ENCODE data around the gene PREX1.

The PREX1 gene

DNA sequence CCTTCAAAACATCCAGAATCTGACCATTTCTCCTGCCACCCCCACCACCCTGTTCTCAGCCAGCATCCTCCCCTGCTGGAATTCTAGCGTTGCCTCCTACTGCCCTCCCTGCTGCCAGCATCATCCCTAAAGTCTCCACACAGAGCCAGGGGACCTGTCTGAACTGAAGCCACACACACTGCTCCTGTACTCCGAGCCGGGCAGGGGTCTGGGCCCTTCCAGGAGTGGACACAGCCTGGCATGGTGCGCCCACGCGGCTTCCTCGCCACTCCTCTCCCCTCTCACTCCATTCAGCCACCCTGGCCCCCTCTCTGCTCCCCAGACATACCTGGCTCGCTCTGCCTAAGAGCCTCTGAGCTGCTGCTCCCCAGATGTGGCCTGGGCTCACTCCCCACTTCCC lies 155.5 kb downstream of the PREX1 start:
- Histone ChIP-seq H3K9me3 (ENCODE audit: insufficient read depth, low read depth, low read length) (no peaks in the 10 kb centered on the region), H3K27ac (ENCODE audit: low read length) (no peak overlapping the region), H3K9ac (ENCODE audit: low read depth, low read length) (no peak overlapping the region), H3K27me3 (ENCODE audit: insufficient read depth, low read length) (no peaks in the 10 kb centered on the region), H3K4me1 (ENCODE audit: insufficient read depth, low read length) (no peaks in the 10 kb centered on the region), H3K4me3 (ENCODE audit: low read length) (no peak overlapping the region), H3K36me3 (ENCODE audit: insufficient read depth, low read depth, low read length) (no peaks in the 10 kb centered on the region)

- Histone ChIP-seq H3K27me3 (ENCODE audit: insufficient read depth, low read length) (no peaks in the 10 kb centered on the region), H3K4me1 (ENCODE audit: insufficient read depth, low read length) (no peaks in the 10 kb centered on the region), H3K9ac (ENCODE audit: low read depth, low read length) (no peak overlapping the region), H3K9me3 (ENCODE audit: insufficient read depth, low read depth, low read length) (no peaks in the 10 kb centered on the region), H3K27ac (ENCODE audit: low read length) (no peak overlapping the region), H3K36me3 (ENCODE audit: insufficient read depth, low read depth, low read length) (no peaks in the 10 kb centered on the region), H3K4me3 (ENCODE audit: low read length) (no peak overlapping the region)
Measured at GRCh38 chr20:48671141-48671540, 156.7 kb downstream of the PREX1 start.

GRCh38 chr20:48669946-48670605 lies 157.7 kb downstream of the PREX1 start:
- H3K9me3 ChIP-seq (ENCODE audit: insufficient read depth, low read depth, low read length), result 0 out of 2 replicates have a peak, but pooled peaks cover 4% of the 10 kb centered on the region
- H3K27ac ChIP-seq (ENCODE audit: low read length), result no peak overlapping the region

GRCh38 chr20:48668451-48668946 lies 159.3 kb downstream of the PREX1 start:
- Histone ChIP-seq H3K4me3 (ENCODE audit: low read length) (no peak overlapping the region), H3K9me3 (ENCODE audit: insufficient read depth, low read depth, low read length) (0 out of 2 replicates have a peak, but pooled peaks cover 4% of the 10 kb centered on the region), H3K27ac (ENCODE audit: low read length) (no peak overlapping the region), H3K4me1 (ENCODE audit: insufficient read depth, low read length) (no peaks in the 10 kb centered on the region), H3K36me3 (ENCODE audit: insufficient read depth, low read depth, low read length) (0 out of 2 replicates have a peak, but pooled peaks cover 5% of the 10 kb centered on the region), H3K9ac (ENCODE audit: low read depth, low read length) (no peak overlapping the region), H3K27me3 (ENCODE audit: insufficient read depth, low read length) (no peaks in the 10 kb centered on the region)

More at GRCh38 chr20:48669946-48670605, 157.7 kb downstream of the PREX1 start:
- no peaks in the 10 kb centered on the region for H3K4me1 ChIP-seq (ENCODE audit: insufficient read depth, low read length)
- 0 out of 2 replicates have a peak, but pooled peaks cover 5% of the 10 kb centered on the region for H3K36me3 ChIP-seq (ENCODE audit: insufficient read depth, low read depth, low read length)
- H3K4me3 ChIP-seq (ENCODE audit: low read length), result no peak overlapping the region
- H3K27me3 ChIP-seq (ENCODE audit: insufficient read depth, low read length), result no peaks in the 10 kb centered on the region
- H3K9ac ChIP-seq (ENCODE audit: low read depth, low read length), result no peak overlapping the region

DNA sequence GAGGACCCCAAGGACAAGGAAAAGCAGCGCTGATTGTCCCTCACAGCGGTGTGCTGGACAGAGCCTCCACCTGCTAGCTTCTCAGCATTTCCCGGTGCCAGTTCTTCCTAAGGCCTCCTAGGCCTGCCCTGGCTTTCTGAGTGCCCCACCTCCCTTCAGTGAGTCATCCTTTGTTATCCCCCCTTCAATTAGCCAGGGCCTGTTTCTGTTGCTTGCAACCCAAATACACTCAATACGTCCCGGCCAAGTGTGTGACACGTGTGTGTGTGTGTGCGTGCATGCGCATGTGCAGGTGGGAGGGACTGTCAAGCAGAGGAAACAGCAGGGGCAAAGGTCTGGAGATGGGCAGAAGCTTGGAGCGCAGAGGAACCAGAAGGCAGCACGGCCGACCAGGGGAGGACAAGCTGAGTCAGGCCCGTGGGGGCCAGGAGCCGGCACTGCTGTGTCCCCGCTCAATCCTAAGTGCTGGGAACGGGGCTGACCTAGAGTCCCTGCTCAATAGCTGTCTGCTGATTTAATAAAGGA lies 159.8 kb downstream of the PREX1 start:
- Histone ChIP-seq H3K4me3 (ENCODE audit: low read length) (no peak overlapping the region), H3K27ac (ENCODE audit: low read length) (no peak overlapping the region), H3K4me1 (ENCODE audit: insufficient read depth, low read length) (no peaks in the 10 kb centered on the region), H3K36me3 (ENCODE audit: insufficient read depth, low read depth, low read length) (0 out of 2 replicates have a peak, but pooled peaks cover 5% of the 10 kb centered on the region), H3K9ac (ENCODE audit: low read depth, low read length) (no peak overlapping the region), H3K9me3 (ENCODE audit: insufficient read depth, low read depth, low read length) (0 out of 2 replicates have a peak, but pooled peaks cover 4% of the 10 kb centered on the region), H3K27me3 (ENCODE audit: insufficient read depth, low read length) (no peaks in the 10 kb centered on the region)

GRCh38 chr20:48667481-48667880 lies 160.3 kb downstream of the PREX1 start:
- Histone ChIP-seq H3K4me1 (ENCODE audit: insufficient read depth, low read length) (no peaks in the 10 kb centered on the region), H3K4me3 (ENCODE audit: low read length) (no peak overlapping the region)

GRCh38 chr20:48665785-48666184 lies 162.0 kb downstream of the PREX1 start:
- Histone ChIP-seq H3K9ac (ENCODE audit: low read depth, low read length) (no peak overlapping the region), H3K27ac (ENCODE audit: low read length) (no peak overlapping the region), H3K27me3 (ENCODE audit: insufficient read depth, low read length) (no peaks in the 10 kb centered on the region), H3K4me3 (ENCODE audit: low read length) (no peak overlapping the region), H3K36me3 (ENCODE audit: insufficient read depth, low read depth, low read length) (0 out of 2 replicates have a peak, but pooled peaks cover 5% of the 10 kb centered on the region), H3K4me1 (ENCODE audit: insufficient read depth, low read length) (no peaks in the 10 kb centered on the region), H3K9me3 (ENCODE audit: insufficient read depth, low read depth, low read length) (0 out of 2 replicates have a peak, but pooled peaks cover 4% of the 10 kb centered on the region)

More at GRCh38 chr20:48667481-48667880, 160.3 kb downstream of the PREX1 start:
- Histone ChIP-seq H3K9me3 (ENCODE audit: insufficient read depth, low read depth, low read length) (0 out of 2 replicates have a peak, but pooled peaks cover 4% of the 10 kb centered on the region), H3K27me3 (ENCODE audit: insufficient read depth, low read length) (no peaks in the 10 kb centered on the region), H3K9ac (ENCODE audit: low read depth, low read length) (no peak overlapping the region), H3K27ac (ENCODE audit: low read length) (no peak overlapping the region), H3K36me3 (ENCODE audit: insufficient read depth, low read depth, low read length) (0 out of 2 replicates have a peak, but pooled peaks cover 5% of the 10 kb centered on the region)

DNA sequence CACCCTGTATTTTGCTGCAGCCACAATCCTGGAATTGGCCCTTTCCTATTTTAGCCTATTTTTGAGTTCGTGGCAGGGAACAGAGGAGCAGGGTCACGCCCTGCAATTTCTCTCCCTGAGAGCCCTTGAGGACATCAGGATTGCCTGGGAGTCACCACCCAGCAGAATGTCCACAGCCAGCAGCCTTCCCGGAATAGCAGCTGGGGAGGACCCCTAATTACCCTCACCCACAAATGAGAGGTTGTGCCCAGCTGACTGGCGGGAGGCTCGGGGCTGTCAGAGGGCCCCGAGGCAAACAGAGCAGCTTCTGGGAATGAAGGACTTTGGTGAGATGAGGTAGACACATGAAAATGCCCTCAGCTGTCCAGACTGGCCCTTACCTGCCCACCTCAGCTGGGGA lies 165.1 kb downstream of the PREX1 start:
- H3K4me3 ChIP-seq (ENCODE audit: low read length), result no peak overlapping the region
- 0 out of 2 replicates have a peak, but pooled peaks cover 5% of the 10 kb centered on the region for H3K36me3 ChIP-seq (ENCODE audit: insufficient read depth, low read depth, low read length)
- no peaks in the 10 kb centered on the region for H3K27me3 ChIP-seq (ENCODE audit: insufficient read depth, low read length)
- 0 out of 2 replicates have a peak, but pooled peaks cover 4% of the 10 kb centered on the region for H3K9me3 ChIP-seq (ENCODE audit: insufficient read depth, low read depth, low read length)
- H3K4me1 ChIP-seq (ENCODE audit: insufficient read depth, low read length), result no peaks in the 10 kb centered on the region
- H3K27ac ChIP-seq (ENCODE audit: low read length), result no peak overlapping the region
- no peak overlapping the region for H3K9ac ChIP-seq (ENCODE audit: low read depth, low read length)

- H3K36me3 ChIP-seq (ENCODE audit: insufficient read depth, low read depth, low read length), result 0 out of 2 replicates have a peak, but pooled peaks cover 5% of the 10 kb centered on the region
- H3K27me3 ChIP-seq (ENCODE audit: insufficient read depth, low read length), result no peaks in the 10 kb centered on the region
- no peak overlapping the region for H3K4me3 ChIP-seq (ENCODE audit: low read length)
- no peaks in the 10 kb centered on the region for H3K4me1 ChIP-seq (ENCODE audit: insufficient read depth, low read length)
- H3K9ac ChIP-seq (ENCODE audit: low read depth, low read length), result no peak overlapping the region
- H3K9me3 ChIP-seq (ENCODE audit: insufficient read depth, low read depth, low read length), result 0 out of 2 replicates have a peak, but pooled peaks cover 4% of the 10 kb centered on the region
- H3K27ac ChIP-seq (ENCODE audit: low read length), result no peak overlapping the region
Measured at GRCh38 chr20:48661575-48662455, 166.0 kb downstream of the PREX1 start.

- H3K9me3 ChIP-seq (ENCODE audit: insufficient read depth, low read depth, low read length), result 0 out of 2 replicates have a peak, but pooled peaks cover 4% of the 10 kb centered on the region
- H3K9ac ChIP-seq (ENCODE audit: low read depth, low read length), result no peak overlapping the region
- H3K27me3 ChIP-seq (ENCODE audit: insufficient read depth, low read length), result no peaks in the 10 kb centered on the region
- 0 out of 2 replicates have a peak, but pooled peaks cover 5% of the 10 kb centered on the region for H3K36me3 ChIP-seq (ENCODE audit: insufficient read depth, low read depth, low read length)
- no peak overlapping the region for H3K27ac ChIP-seq (ENCODE audit: low read length)
- H3K4me1 ChIP-seq (ENCODE audit: insufficient read depth, low read length), result no peaks in the 10 kb centered on the region
- no peak overlapping the region for H3K4me3 ChIP-seq (ENCODE audit: low read length)
Measured at GRCh38 chr20:48660788-48661187, 167.0 kb downstream of the PREX1 start.

DNA sequence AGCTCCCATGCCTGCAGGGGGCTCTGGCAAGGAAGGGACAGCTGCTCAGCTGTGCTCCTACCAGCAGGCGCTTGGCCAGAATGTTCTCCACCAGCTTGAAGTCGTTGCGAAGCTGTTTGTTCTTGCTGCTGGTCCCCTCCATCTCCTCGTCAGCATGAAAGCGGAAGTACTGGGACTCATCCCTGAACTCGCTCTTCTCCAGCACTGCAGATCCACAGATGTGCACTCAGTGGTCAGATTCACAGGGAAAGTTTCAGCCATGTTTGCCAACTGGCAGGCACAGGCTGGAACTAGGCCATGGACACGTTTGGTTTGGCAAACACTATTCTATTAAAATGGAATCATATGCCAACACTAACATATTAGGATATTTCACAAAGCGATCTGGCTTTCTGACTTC lies 167.9 kb downstream of the PREX1 start:
- Histone ChIP-seq H3K27ac (ENCODE audit: low read length) (no peak overlapping the region), H3K9ac (ENCODE audit: low read depth, low read length) (no peak overlapping the region), H3K4me3 (ENCODE audit: low read length) (no peak overlapping the region), H3K36me3 (ENCODE audit: insufficient read depth, low read depth, low read length) (no peaks in the 10 kb centered on the region), H3K4me1 (ENCODE audit: insufficient read depth, low read length) (no peaks in the 10 kb centered on the region), H3K9me3 (ENCODE audit: insufficient read depth, low read depth, low read length) (no peaks in the 10 kb centered on the region), H3K27me3 (ENCODE audit: insufficient read depth, low read length) (no peaks in the 10 kb centered on the region)
